GM12864 (cell line): ENCODE measurements around the gene DCBLD2.

Experiments
- DNase-seq: peaks from one replicate; pipeline ENCODE4 v3.0.0-alpha.2; 2011; ENCODE audit warnings: low read depth
- H3K4me3 ChIP-seq: 2 replicates; pipeline ENCODE4 v1.5.1; 2011; ENCODE audit warnings: mild to moderate bottlenecking, low read depth, low read length, control low read depth
- CTCF ChIP-seq: IDR thresholded peaks from 2 replicates; pipeline ENCODE4 v1.5.1; 2011; ENCODE audit warnings: low read depth, mild to moderate bottlenecking, moderate library complexity, low read length, control low read depth, inconsistent platforms; ENCODE audit errors: missing control alignments

Gene DCBLD2

GRCh38 chr3:98778383-98778782 is 123.1 kb downstream of the DCBLD2 start:
- DNase-seq, result no peak
- H3K4me3 ChIP-seq, result no peak overlapping the region
- no peak for TF ChIP-seq CTCF

- TF ChIP-seq CTCF, result no peak
- no peak overlapping the region for H3K4me3 ChIP-seq
- no peak for DNase-seq
Measured at GRCh38 chr3:98777801-98778220, 123.7 kb downstream of the DCBLD2 start.

- DNase-seq, result no peak
- no peak overlapping the region for H3K4me3 ChIP-seq
- no peak for TF ChIP-seq CTCF
Measured at GRCh38 chr3:98777286-98777685, 124.2 kb downstream of the DCBLD2 start.

GRCh38 chr3:98776140-98776493 is 125.4 kb downstream of the DCBLD2 start:
- no peak overlapping the region for H3K4me3 ChIP-seq
- TF ChIP-seq CTCF, result no peak
- no peak for DNase-seq

GRCh38 chr3:98775459-98776139 is 125.9 kb downstream of the DCBLD2 start:
- DNase-seq, result no peak
- no peak overlapping the region for H3K4me3 ChIP-seq
- no peak for TF ChIP-seq CTCF

GRCh38 chr3:98772022-98772421 is 129.5 kb downstream of the DCBLD2 start:
- TF ChIP-seq CTCF, result no peak

GRCh38 chr3:98770261-98771039 is 131.0 kb downstream of the DCBLD2 start:
- TF ChIP-seq CTCF, result no peak
- H3K4me3 ChIP-seq, result no peak overlapping the region
- DNase-seq, result no peak

More at GRCh38 chr3:98772022-98772421, 129.5 kb downstream of the DCBLD2 start:
- H3K4me3 ChIP-seq, result no peak overlapping the region
- no peak for DNase-seq
